LNCAP (cell line): ENCODE results near the gene DCBLD2.

ENCODE experiments used
- CTCF ChIP-seq: fragments of 450-650 bp; IDR thresholded peaks from 2 replicates; pipeline ENCODE4 v1.5.1; 2017; ENCODE audit warnings: mild to moderate bottlenecking

Gene DCBLD2

DNA sequence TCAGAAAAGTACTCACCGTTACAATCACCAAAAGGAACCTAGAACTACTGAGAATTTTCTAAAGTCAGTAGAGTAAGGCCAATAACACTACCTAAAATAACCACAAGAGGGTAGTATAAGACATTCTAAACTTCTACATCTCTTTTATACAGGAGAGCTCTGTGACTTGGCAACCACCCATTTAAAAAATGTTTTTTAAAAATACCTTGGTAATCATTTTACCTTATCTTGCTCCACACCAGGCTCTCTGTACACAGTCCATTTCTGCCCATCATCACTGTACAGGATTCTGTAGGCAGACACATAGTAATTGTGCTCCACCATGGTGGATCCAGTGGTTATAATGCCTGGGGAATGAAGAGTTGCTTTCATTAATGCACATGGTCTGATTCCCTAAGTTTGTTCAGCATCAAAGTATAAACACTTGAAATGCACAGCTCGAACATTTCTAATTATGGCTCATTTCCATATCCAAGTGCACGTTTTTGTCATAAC, 83.9 kb downstream of the DCBLD2 start:
- TF ChIP-seq CTCF: peak; percentile 73

DNA sequence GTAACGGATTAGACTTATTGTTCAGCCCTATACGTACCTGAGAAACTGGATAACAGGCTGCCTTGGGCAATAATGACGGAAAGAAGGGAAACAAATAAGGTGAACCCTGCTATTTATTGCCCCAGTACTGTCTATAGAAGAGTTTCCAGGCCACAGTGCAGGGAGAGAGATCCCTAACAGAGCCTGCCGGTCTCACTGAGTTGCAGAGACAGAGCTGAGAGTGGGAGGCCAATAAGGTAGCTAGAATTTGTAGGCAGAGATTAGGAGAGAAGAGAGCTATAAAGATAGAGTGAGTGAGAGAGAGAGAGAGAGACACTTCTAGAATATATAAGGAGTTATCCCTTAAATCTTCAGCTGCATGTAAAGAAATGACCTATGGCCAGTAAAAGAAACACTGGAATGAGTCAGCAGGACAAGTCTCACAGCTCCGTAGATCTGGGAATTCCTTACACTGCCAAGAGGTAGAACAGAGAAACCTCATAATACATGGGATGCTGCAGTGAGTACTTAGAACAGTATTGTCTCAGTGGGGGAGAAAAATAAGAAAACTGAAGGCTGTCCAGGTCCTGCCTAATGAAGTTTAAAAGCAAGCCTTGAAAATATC, 86.6 kb downstream of the DCBLD2 start:
- no peak for TF ChIP-seq CTCF

DNA sequence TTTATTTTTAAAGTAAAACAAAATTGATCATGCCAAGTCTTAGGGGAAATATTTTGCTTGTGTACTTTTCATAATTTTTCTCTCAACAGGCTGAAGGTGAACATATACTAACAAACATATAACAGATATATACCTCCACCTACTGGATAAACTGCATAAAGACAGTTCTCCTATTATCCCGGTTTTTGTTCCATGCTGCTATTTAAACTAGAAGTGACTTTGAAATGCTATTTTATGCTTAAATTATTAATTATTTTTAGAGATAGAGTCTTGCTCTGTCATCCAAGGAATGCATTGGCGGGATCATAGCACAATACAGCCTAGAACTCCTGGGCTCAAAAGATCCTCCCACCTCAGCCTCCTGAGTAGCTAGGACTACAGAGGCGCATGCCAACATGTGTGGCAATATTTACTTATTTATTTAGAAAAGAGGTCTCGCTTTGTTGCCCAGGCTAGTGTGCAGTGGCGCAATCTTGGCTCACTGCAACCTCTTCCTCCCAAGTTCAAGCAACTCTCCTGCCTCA, 88.6 kb downstream of the DCBLD2 start:
- TF ChIP-seq CTCF: peak; percentile 67

GRCh38 chr3:98811048-98811447, 90.4 kb downstream of the DCBLD2 start:
- no peak for TF ChIP-seq CTCF

DNA sequence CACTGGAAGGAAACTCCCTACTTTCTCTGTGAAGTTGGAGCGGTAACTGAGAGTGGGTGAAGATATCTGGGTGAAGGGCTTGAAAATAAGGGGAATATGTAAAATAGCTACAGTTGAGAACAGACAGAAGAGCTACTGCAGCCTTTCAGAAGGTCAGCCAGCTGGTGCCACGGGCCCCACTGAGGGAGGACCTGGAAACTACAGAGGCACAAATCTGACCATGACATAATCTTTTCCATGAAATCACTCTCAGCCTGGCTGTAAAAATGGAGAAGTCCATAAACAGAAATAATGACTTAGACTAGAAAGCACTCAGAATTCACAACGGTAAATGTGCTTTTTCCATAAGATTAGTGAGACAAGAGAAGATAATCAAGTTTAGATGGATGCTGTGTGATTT, 91.9 kb downstream of the DCBLD2 start:
- TF ChIP-seq CTCF: no peak

GRCh38 chr3:98808071-98808470, 93.4 kb downstream of the DCBLD2 start:
- no peak for TF ChIP-seq CTCF

- no peak for TF ChIP-seq CTCF
Measured at GRCh38 chr3:98807561-98807960, 93.9 kb downstream of the DCBLD2 start.

- TF ChIP-seq CTCF: no peak
Measured at GRCh38 chr3:98807011-98807410, 94.5 kb downstream of the DCBLD2 start.
